Skin epidermis (tissue), 12 donors: ENCODE results near the gene SYNGR3.

Source experiments
- H3K27ac ChIP-seq, 21 experiments: fragments of 200-600 bp; sonication (generic) in 11 of 21; one replicate each; pipeline ENCODE4 v1.5.0; 2020; ENCODE audit warnings: mild to moderate bottlenecking in 3 of 21, inconsistent platforms in 2 of 21, moderate library complexity in 2 of 21
- H3K4me3 ChIP-seq, 7 experiments: fragments of 200-600 bp; sonication (generic) in 2 of 7; one replicate each; pipeline ENCODE4 v1.5.0; 2020; ENCODE audit warnings: inconsistent platforms in 2 of 7, mild to moderate bottlenecking in 2 of 7, moderate library complexity in 1 of 7

The SYNGR3 gene

DNA sequence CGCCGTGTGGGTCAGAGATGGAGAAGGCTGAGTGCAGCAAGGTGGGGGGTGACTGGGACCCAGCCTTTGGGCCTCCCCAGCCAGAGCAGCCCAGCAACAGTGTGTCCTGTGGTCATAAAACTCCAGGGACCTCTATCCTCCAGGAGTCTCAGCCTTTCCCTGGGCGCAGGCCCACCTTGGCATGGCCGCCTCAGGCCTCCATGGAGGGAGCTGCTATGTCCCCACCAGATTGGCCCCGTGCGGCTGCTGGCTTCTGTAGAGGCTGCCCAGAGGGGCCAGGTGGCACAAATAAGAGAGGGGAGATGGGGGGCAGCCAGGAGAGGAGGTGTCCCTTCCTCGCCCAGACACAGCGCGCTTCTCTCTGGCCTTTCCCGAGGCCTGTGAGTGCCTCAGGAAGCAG is 2.6 kb upstream of the SYNGR3 start:
- no peak overlapping the region for H3K4me3 ChIP-seq
- H3K27ac ChIP-seq: no peak overlapping the region

DNA sequence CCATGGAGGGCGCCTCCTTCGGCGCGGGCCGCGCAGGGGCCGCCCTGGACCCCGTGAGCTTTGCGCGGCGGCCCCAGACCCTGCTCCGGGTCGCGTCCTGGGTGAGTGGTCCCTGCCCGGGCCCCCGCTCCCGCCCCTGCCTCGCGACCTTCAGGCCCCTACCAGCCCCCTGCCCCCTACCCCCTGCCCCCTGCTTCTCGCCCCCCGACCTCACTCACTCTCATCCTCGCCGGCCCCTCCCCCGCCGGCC is 256 bp downstream of the SYNGR3 start:
- Histone ChIP-seq H3K27ac (peak overlapping the region in 1 of 21 experiments; percentile 30), H3K4me3 (peak overlapping the region; percentile 14 to 30 (median 17))

DNA sequence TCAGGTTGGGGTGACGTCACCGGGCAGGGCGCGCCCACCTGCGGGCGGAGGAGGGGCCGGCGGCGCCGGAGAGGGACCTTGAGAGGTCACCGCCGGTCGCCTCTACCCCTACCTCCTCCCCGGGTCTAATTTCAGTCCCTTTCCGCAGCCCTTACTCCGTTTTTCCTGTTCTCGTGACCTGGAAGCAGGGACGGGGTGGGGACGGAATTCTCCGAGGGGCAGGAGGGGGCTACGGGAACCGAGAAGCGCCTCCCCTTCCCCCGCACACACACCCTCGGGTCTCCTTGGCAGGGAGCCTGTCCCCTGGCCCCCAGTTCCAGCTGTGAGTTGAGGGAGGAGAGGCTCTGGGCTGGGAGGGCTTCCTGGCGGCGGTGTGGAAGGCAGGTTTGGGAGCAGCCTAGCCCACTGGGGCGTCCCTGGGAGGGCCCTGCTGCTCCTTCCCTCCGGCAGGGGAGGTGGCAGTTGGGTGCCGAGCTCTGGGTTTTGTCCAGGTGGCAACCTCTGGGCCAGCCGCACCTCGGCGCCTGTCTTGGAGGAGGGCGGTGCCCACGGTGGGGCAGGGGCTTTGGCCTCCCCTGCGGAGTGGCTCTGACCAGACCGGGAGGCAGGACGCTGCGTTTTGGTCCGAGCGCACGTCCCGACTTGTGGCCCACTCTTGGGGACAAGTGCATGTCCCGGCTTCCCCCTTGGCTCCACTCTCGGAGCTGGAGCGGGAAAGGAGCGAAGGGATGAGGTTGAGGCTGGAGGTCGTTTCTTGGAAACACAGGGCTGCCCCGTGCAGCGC is 773 bp downstream of the SYNGR3 start:
- peak overlapping the region; percentile 14 to 30 (median 17) for H3K4me3 ChIP-seq
- peak overlapping the region in 4 of 21 experiments; percentile 3 to 67 (median 38) for H3K27ac ChIP-seq

DNA sequence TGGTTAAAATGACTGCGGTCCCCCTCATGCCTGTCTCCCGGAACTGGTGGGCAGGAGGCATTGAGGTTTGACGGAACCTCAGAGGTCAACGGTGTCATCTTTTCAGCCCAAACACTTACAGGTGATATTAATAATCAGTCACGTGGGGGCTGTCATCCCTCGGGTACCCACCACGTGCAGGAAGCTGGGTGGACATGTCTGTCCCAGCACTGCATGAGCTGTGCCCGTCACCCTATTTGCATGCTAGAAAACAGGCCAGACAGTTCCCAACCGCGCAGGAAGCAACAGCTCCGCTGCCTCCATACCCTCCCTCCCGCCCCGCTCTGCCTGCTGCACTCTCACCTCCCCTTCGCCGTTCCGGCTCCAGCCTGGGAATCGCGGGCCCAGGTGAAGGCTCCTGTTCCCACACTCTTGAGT is 1.4 kb downstream of the SYNGR3 start:
- Histone ChIP-seq H3K27ac (peak overlapping the region in 8 of 21 experiments; percentile 3 to 80 (median 63)), H3K4me3 (peak overlapping the region in 5 of 7 experiments; percentile 20 to 33 (median 27))

DNA sequence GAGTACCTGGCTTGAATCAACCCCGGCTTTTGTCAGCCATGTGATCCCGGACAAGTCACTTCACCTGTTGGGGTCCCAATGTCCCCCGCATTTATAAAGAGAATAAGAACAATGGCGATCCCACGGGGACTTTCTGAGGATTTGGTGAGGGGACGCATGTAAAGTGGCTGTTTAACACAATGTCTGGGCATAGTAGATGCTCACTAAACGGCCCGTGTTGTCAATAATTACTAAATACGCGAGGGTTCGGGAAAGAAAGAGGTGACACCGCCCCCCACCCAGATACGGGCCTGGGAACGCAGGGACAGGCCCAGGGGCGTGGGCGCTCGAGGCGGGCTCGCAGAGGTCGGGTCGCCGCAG is 1.8 kb downstream of the SYNGR3 start:
- peak overlapping the region; percentile 20 to 33 (median 27) for H3K4me3 ChIP-seq
- H3K27ac ChIP-seq: peak overlapping the region in 10 of 21 experiments; percentile 10 to 80 (median 50)

DNA sequence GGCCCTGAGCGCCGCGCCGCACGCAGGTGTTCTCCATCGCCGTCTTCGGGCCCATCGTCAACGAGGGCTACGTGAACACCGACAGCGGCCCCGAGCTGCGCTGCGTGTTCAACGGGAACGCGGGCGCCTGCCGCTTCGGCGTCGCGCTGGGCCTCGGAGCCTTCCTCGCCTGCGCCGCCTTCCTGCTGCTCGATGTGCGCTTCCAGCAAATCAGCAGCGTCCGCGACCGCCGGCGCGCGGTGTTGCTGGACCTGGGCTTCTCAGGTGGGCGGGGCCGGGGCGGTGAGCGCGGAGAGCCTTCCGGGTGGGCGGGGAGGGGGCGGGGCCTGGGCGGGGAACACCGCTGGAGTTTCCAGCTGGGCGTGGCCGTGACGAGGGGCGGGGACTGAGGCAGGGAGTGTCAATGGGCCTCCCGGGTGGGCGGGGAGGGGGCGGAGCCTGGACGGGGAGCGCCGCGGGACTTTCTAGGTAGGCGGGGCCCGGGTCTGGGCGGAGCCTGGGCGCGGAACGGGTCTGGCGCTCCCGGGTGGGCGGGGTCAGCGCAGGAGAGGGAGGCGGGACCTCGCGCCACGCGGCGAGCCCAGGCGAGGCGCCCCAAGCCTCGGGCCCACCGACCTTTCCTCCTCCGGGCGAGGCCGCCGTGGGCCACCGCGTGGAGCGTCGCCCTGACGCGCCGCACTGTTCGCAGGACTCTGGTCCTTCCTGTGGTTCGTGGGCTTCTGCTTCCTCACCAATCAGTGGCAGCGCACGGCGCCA is 2.4 kb downstream of the SYNGR3 start:
- Histone ChIP-seq H3K27ac (peak overlapping the region in 10 of 21 experiments; percentile 10 to 80 (median 50)), H3K4me3 (peak overlapping the region; percentile 20 to 33 (median 27))

DNA sequence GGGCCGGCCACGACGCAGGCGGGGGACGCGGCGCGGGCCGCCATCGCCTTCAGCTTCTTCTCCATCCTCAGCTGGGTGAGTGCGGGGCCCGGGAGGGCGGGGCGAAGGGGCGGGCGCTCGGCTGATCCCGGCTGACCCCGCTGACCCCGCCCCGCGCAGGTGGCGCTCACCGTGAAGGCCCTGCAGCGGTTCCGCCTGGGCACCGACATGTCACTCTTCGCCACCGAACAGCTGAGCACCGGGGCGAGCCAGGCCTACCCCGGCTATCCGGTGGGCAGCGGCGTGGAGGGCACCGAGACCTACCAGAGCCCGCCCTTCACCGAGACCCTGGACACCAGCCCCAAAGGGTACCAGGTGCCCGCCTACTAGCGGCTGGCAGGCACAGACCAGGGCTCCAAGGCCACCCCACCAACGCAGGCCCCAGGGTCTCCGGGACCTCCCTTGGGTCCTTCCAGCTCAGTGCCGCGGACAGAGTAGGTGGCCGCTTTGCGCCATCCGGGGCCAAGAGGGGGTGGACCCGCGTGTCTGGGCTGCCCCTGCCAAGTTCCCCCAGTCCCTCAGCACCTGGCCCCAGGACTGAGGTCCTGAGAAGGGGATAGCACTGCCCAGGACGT is 3.0 kb downstream of the SYNGR3 start:
- peak overlapping the region in 2 of 7 experiments; percentile 20 to 27 for H3K4me3 ChIP-seq
- peak overlapping the region in 2 of 21 experiments; percentile 11 to 33 for H3K27ac ChIP-seq

DNA sequence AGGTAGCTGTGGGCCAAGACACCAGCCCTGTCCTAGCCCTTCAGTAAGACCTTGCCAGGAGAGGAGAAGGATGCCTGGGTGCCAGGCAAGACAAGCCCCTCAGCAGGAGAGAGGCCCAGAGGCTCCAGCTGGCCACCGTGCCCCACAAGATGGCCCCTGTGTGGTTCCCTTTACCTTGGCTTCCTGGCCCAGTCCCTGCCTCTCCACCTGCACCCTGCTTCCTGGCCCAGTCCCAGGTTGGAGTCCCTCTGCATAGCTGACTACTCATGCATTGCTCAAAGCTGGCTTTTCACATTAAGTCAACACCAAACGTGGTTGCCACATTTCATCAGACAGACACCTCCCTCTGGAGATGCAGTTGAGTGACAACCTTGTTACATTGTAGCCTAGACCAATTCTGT is 4.0 kb downstream of the SYNGR3 start:
- Histone ChIP-seq H3K27ac (peak overlapping the region in 1 of 21 experiments; percentile 7), H3K4me3 (no peak overlapping the region)

DNA sequence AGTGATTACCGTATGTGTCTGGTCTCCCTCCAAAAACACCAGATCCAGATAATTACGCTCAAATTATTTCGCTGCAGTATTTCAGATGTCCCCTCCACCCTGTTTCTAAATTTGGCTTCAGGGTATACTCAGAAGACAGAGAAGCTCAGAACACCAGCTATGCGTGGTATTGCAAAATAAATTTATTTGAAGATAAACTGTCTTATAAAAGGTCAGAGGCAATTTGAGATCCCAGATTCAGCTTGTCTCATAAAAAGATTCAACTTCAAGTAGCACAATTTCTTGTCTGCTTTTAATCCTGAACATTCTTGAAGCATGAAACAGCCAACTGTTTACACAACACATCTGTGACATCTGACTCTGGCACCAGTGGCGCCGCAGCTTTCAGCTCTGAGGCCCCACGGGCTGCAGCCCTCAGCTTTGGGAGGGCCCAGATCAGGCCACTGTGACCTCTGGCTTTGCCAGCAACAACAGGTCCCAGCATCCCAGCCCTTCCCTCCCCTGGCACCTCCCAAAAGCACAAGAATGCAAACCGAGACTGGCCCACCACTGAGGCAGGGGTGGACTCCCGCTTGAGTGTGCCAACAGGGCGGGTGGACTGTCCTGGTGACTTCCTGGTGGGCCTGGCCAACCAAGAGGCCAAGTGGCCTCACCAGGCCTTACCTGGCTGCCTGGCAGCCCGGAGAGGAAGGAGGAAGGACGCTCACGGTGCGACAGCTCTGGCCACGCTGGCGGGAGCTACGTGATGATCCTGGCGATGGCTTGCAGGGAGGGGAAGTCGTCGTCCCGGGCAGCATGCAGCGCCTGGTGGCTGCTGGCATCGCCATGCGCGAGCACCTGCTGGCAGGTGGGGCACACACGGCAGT is 8.0 kb downstream of the SYNGR3 start:
- Histone ChIP-seq H3K4me3 (no peak overlapping the region), H3K27ac (peak overlapping the region in 6 of 21 experiments; percentile 15 to 64 (median 29))

DNA sequence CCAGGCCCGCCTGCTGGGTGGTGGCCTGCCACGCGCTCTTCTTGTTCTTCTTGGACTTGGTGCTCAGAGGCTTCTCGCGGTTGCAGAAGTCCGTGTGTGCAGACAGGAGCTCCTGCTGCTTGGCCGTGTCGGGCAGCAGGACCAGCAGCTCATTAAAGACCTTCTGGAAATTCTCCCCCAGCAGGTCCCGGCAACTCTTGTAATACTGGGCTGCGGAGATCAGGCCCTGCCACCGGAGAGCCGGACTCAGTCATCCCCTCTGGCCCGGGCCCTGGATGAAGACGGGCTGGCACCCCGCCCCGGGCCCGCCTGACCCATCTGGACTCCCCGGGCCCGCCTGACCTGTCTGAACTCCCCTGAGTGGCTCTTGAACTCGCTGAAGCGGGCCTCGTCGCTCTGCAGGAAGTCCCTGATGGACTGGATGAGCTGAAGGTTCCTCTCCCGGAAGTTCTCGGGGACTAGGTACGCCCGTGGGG is 8.6 kb downstream of the SYNGR3 start:
- peak overlapping the region in 3 of 21 experiments; percentile 29 to 42 (median 29) for H3K27ac ChIP-seq

DNA sequence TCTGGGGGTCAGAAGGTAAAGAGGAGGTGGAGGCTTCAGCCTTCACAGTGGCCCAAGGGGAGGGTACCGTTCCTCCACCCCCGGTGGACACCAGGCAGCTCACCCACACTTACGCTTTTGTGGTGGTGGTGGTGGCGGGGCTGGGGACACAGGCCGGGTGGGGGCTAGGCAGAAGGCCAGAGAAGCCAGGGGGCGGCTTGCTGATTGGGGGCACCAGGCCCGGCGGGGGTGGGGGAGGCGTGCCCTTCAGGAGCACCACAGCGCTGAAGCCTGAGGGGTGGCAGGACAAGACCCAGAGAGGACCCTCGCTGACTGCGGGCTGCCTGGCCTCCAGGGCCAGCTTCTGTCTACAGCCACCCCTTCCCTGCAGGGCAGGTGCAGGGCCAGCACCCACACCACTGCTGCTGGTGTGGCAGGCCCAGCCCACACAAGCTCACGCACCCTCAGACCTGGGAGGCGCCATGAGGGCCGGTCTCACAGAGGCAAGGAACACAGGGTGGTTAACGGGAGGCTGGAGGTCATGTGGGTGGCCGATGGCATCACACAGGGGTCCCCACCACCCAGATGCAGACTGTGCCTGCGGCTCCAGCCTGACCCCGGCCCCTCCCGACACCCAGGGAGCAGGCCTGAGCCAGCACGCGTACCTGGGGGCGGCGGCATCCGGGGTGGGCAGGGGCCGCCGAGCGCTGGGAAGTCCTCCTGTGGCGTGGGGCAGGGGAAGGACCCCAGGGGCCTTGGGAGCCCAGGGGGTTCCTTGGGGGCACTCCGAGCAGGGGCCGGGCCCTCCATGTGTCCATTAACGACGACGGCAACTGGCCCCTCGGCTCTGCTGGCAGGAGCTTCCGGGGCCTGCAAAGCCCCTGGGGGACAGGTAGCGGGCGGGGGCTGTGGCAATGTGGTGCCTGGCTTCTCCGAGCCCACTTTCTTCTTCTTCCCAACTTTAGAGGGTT is 9.4 kb downstream of the SYNGR3 start:
- no peak overlapping the region for H3K4me3 ChIP-seq
- peak overlapping the region in 2 of 21 experiments; percentile 2 to 14 for H3K27ac ChIP-seq

More for the DNA sequence above, 8.6 kb downstream of the SYNGR3 start:
- H3K4me3 ChIP-seq: no peak overlapping the region

DNA sequence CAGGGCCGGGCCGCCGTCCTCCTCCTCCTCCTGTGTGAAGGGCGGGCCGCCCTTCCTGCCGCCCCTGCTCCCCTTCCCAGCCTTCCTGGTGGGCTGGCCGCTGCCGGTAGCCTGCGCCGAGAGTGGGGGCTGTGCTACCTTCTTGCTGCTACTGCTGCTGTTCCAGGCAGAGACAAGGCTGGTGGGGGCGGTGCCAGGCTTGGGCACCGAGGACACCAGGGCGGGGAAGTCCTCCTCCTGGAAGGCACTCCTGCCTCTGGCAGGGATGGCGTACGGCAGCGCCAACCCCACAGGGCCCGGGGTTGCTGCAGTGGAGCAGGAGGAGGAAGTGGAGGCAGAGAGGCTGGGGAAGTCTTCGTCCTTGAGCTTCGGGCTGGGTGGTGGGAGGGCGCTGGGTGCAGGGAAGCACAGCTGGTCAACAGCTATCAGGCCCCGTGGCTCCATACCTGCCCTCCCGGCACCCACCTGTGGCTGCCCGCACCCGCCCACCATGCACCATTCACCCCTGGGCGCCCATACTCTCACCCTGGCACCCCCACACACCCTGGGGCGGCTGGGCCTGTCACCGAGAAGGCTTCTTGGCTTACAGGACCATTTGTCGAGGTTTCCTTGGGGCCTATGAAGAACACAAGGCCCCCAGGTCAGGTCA is 10.2 kb downstream of the SYNGR3 start:
- Histone ChIP-seq H3K4me3 (no peak overlapping the region), H3K27ac (no peak overlapping the region)

DNA sequence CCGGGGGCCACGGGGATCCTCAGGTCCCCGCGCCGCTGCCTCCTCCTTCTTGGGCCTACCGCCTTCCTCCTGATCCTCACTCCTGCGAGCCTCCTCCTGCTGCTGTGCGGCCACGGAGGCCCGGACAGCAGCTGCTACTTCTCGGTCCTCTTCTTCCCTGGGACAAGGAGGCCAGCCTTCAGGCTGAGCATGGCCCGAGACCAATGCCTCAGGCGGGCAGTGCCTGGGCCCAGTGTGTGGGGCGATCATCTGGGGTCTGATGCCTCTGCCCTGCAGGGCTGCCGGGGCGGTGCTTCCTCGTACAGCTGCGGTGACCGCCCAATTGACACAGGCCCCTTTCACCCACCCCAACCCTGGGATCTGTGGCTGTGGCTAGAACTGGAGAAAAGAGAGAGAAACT is 11.3 kb downstream of the SYNGR3 start:
- no peak overlapping the region for H3K4me3 ChIP-seq
- no peak overlapping the region for H3K27ac ChIP-seq

DNA sequence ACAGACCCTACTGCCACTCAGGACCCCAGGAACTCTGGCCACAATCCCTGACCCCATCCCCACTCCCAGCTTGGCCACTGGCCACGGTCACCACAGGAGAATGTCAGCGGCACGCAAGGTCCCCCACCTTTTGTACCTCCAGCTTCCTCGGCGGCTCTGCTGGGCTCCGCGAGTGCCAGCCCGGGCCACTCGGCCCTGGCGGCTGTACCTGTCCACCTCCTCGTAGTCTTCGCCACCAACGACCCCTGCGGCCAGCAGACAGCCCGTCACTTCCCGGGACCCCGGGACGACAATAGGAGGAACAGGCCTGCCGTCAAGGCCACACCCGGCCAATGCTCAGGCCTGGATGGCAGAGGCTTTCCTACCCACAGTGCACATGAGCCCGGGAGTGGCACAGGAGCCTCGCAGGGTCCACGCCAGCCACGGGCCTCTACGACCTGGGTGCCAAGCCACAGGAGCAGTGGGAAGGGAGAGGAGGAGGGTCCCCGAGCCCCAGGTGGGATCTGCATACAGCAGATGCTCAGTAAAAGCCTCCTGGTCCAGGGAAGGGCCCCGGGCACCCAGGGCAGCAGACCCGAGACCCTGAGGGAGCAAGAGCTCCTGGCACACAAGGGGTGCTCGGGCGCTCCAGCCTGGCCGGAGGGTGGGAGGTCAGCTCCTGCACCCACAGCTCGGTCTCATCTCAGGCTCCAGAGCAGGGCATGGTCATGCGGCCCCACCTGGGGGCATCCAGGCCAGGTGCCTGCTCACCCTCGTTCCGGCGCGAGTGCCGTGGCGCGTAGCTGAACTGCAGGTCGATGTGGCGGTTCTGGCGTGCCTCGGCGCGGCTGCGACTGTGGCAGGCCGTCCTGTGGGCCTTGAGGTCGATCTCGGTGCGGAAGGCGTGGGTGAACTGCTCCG is 11.9 kb downstream of the SYNGR3 start:
- H3K27ac ChIP-seq: no peak overlapping the region
- H3K4me3 ChIP-seq: no peak overlapping the region

DNA sequence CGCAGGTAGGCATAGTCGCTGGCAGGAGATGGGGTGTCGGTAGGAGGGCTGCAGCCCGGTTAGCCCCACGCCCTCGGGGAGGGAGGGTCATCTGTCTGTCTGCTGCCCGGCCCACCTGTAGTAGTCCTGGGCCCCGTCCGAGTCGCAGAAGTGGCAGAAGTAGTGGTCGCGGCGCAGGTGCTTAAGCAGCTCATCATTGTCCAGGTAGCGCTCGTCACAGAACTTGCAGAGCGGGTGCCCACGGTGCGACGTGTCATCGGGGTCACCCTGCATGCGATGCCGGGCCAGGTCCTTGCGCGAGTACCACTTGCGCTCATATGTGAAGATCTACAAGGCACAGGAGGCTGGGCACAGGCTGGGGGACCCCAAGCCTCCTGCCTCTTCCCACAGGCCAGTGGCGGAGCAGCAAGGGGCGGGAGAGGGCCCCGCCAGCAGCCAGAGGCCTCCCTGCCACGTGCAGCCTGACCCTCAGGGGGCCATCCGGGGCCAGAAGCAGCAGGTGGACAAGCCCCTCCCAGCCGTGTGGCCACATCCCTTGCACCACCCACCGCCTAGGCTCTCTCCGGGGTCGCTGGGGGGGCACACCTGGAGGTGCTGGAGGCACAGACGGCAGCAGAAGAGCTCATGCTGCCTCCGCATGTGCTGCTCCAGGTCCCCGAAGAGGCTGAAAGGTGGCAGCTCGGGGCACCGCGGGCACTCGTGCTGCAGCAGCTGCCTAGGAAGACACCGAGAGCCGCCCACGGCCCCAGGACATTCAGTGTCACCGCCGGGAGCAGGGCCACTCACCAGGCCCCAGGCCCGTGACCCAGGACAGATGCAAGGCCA is 12.8 kb downstream of the SYNGR3 start:
- Histone ChIP-seq H3K27ac (no peak overlapping the region), H3K4me3 (no peak overlapping the region)

DNA sequence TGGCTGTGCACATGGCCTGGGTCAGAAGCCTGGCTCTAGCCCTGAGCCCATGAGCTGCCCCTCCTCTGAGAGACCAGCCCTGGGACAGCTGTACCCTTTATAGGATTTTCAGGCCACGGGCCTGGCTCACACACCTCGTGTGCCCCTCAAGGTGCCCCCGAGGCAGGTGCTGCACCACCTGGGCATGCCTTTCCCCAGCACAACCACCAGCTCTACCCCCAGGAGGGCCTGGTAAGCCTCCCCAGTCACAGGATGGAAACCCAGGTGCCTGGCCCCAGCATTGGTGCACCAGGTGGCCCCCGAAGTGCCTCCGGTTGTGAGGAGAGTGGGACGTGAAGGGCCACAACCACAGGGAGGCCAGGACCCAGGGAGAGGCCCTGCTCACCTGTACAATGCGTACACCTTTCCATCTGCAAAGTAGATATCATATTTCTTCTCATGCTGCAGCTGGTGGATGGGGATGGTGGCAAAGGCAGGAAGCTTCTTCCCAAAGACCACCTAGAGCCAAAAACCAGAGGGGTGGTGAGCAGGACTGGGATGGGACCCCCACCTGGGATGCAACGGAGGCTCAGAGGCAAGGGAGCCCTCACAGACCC is 13.6 kb downstream of the SYNGR3 start:
- H3K27ac ChIP-seq: peak overlapping the region in 1 of 21 experiments; percentile 37
- no peak overlapping the region for H3K4me3 ChIP-seq
